SHP77 treated with DMSO at 0.1 percent for 48 hours (cell line): ENCODE measurements around the gene HAPLN1.

Experiments
- DNase-seq: peaks from one replicate; lab custom pipeline; 2025; lab: John Stamatoyannopoulos, UW

The HAPLN1 gene

GRCh38 chr5:83641946-83642345 is 78.7 kb downstream of the HAPLN1 start:
- DNase-seq: no peak

GRCh38 chr5:83639911-83640310 is 80.7 kb downstream of the HAPLN1 start:
- DNase-seq: no peak

GRCh38 chr5:83636156-83636555 is 84.5 kb downstream of the HAPLN1 start:
- DNase-seq: no peak

DNA sequence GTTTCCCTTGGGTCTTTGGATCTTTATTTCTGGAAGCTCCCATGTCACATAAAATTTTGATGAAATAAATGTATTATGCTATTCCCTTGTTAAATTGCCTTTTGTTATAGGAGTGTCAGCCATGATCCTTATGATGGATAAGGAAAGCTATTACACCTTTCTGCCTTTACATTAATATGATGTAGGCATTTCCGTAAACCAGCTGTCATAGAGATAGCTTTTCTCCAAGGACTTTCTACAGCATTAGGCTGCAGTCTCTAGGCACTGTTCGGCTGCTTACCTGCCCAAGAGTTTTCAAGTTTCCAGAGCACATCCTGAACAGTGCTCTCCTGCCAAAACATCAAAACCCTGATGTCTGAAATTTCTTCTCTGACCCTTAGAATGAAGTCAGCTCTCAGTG is 87.4 kb downstream of the HAPLN1 start:
- no peak for DNase-seq

- no peak for DNase-seq
These were observed 87.8 kb downstream of the HAPLN1 start for GRCh38 chr5:83632874-83633273.

GRCh38 chr5:83628360-83628759 is 92.3 kb downstream of the HAPLN1 start:
- DNase-seq: no peak

DNA sequence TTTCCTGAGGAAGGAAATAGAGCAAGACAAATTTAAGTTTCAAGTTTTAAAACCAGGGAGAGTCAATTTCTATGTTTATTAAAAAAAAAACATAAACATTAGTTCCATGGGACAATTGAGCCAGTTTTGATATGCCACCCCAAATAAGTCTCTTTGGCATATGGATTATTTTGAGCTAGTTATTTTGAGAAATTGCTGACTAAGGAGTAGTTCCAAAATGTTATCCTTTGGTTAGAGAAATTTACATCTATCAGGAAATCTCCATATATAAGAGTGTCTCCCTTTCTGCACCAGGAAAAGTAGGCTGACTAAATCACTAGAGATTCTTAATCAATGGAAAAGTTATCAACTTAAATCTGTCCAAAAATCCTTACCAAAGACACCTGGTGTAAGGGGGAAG is 105.8 kb downstream of the HAPLN1 start:
- DNase-seq: no peak

DNA sequence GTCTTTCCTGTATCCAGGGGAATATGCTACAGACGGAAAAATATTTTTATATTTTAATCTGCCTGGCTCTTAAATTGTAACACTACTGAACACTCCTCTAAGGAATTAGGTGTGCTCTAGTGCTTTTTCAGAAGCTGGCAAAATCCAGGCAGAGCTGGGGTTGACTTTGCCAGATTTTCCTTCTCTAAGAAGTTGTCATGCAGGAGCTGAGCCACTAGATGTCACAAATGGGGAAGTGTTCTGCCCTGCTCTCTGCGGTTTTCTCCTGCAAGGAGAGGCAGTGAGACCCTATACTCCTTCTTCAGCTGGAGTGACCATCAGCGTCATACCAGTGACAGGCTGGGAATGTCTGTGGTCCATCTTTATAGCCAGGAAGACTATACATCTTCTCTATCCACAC is 112.5 kb downstream of the HAPLN1 start:
- DNase-seq: peak; percentile 45

DNA sequence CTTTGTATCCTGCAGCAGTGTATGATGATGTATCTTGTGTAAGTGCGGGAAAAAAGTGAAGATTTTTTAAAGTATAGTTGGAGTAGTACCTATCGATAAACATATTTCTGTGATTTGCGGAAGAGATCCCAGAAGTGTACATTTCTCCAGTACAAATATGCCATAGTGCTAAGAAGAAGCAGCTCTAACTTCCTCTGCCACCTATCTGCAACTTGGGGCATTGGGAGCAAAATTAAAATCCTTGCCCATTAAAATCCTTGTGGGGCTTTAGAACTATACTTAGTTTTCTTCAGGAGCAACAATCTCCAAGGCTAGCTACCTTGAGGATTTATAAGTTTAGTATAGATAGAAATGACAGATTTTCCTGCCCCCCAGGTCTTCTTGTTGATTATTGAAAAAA is 125.4 kb downstream of the HAPLN1 start:
- no peak for DNase-seq

DNA sequence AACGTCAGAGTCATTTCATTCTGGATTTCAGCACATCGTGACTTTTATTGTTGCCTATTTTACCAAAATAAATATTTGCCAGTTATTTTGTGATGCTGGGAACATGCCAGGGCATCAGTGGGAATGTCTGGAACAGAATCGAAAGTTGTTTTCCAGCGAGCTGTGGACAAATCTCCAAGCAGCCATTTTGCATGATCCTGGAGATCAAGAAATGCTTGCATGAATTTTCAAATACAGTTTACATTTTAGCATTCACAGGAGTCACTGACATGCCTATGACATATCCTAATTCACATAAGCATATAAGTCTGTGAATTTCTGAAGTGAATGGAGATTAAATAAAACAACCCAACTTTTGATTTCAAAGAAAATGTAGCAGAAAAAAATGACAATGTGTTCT is 129.7 kb downstream of the HAPLN1 start:
- no peak for DNase-seq

GRCh38 chr5:83589786-83590185 is 130.9 kb downstream of the HAPLN1 start:
- peak; percentile 80 for DNase-seq
